B cell (primary cell): ENCODE data around the gene ZFYVE9. TPM values are rescaled to one million over a fixed set of nuclear protein-coding genes. Genes with fewer than 3 reads are reported as not detected.

Source experiments
- ATAC-seq: fragments of 200-7000 bp; cut with Tn5 transposase; one replicate; pipeline ENCODE4 v1.10.0; 2021; ENCODE audit warnings: low read depth, mild to moderate bottlenecking, moderate number of reproducible peaks, moderate library complexity
- CTCF ChIA-PET: fragments of 350-600 bp; sonication (Branson Sonifier 250); formaldehyde crosslinking; loops from one replicate; lab custom pipeline; 2021; ENCODE audit warnings: antibody characterized with exemption, inconsistent platforms; lab: Charles Lee
- POLR2A ChIA-PET: fragments of 350-600 bp; sonication (Branson Sonifier 250); formaldehyde crosslinking; loops from one replicate; lab custom pipeline; 2021; ENCODE audit warnings: antibody characterized with exemption; lab: Charles Lee
- DNase-seq: peaks from one replicate; pipeline ENCODE4 v3.0.0; 2013
- H2AFZ ChIP-seq: 2 replicates; pipeline ENCODE4 v1.6.1; 2012; ENCODE audit warnings: mild to moderate bottlenecking, low read depth, low read length; ENCODE audit not compliant: insufficient read depth, poor library complexity, severe bottlenecking
- H3K27ac ChIP-seq, 2 donors: 1 replicate in 1 of 2; 2 replicates in 1 of 2; pipeline ENCODE4 v1.5.1; 2012 to 2013; ENCODE audit warnings: low read length in 2 of 2, mild to moderate bottlenecking in 2 of 2, moderate library complexity in 1 of 2
- H3K27me3 ChIP-seq, 4 experiments: fragments of 200-600 bp in 1 of 4; sonication (generic) in 1 of 4; replicated peaks in 1 of 4; 1 replicate in 2 of 4; 2 replicates in 2 of 4; pipeline versions ENCODE4 v1.6.1 to v1.7.0; 2013 to 2016; ENCODE audit warnings: low read length in 3 of 4, mild to moderate bottlenecking in 2 of 4, mixed read lengths in 1 of 4, moderate library complexity in 1 of 4; ENCODE audit not compliant: insufficient read depth in 4 of 4, control insufficient read depth in 3 of 4; ENCODE audit errors: control extremely low read depth in 1 of 4
- H3K36me3 ChIP-seq, 2 experiments: replicated peaks in 1 of 2; 1 replicate in 1 of 2; 2 replicates in 1 of 2; pipeline versions ENCODE4 v1.6.1 to v1.7.1; 2013; ENCODE audit warnings: low read length in 1 of 2; ENCODE audit not compliant: insufficient read depth in 2 of 2, control insufficient read depth in 1 of 2; ENCODE audit errors: control extremely low read depth in 1 of 2, extremely low read depth in 1 of 2
- H3K4me1 ChIP-seq, 2 donors: fragments of 200-600 bp in 1 of 2; sonication (generic) in 1 of 2; 1 replicate in 1 of 2; 2 replicates in 1 of 2; pipeline versions ENCODE4 v1.5.1 to v1.6.1; 2013 to 2017; ENCODE audit warnings: low read length in 2 of 2; ENCODE audit not compliant: control insufficient read depth in 2 of 2, insufficient read depth in 2 of 2
- H3K4me2 ChIP-seq: replicated peaks from 2 replicates; pipeline ENCODE3; 2012; ENCODE audit warnings: mild to moderate bottlenecking, low read depth, low read length; ENCODE audit not compliant: poor library complexity, severe bottlenecking
- H3K4me3 ChIP-seq, 5 experiments: fragments of 200-600 bp in 1 of 5; sonication (generic) in 1 of 5; 1 replicate in 3 of 5; 2 replicates in 2 of 5; pipeline versions ENCODE4 v1.5.1 to v1.7.0; 2011 to 2016; ENCODE audit warnings: low read length in 4 of 5, mild to moderate bottlenecking in 4 of 5, low read depth in 2 of 5, control low read depth in 1 of 5, moderate library complexity in 1 of 5; ENCODE audit not compliant: insufficient read depth in 1 of 5; ENCODE audit errors: control extremely low read depth in 1 of 5, extremely low read depth in 1 of 5
- H3K79me2 ChIP-seq: fragments of 200-600 bp; sonication (generic); one replicate; pipeline ENCODE4 v1.6.0; 2016; ENCODE audit warnings: low read length; ENCODE audit not compliant: control insufficient read depth, insufficient read depth
- H3K9ac ChIP-seq: fragments of 200-600 bp; sonication (generic); 2 replicates; pipeline ENCODE4 v1.6.1; 2017; ENCODE audit warnings: mild to moderate bottlenecking, low read length, moderate library complexity
- H3K9me3 ChIP-seq, 3 donors: one replicate each; pipeline versions ENCODE4 v1.6.1 to v1.7.1; 2013; ENCODE audit warnings: low read length in 2 of 3; ENCODE audit not compliant: control insufficient read depth in 2 of 3, insufficient read depth in 1 of 3; ENCODE audit errors: control extremely low read depth in 1 of 3
- H4K20me1 ChIP-seq: 2 replicates; pipeline ENCODE4 v1.6.0; 2012; ENCODE audit warnings: mild to moderate bottlenecking, low read length; ENCODE audit not compliant: insufficient read depth, control insufficient read depth, poor library complexity, severe bottlenecking
- H3K27ac Mint-ChIP-seq: one replicate; pipeline ENCODE4 v1.8.0; 2021; ENCODE audit warnings: mixed read lengths
- H3K27me3 Mint-ChIP-seq: one replicate; pipeline ENCODE4 v1.8.0; 2021; ENCODE audit warnings: mixed read lengths
- H3K4me1 Mint-ChIP-seq: one replicate; pipeline ENCODE4 v1.8.0; 2021; ENCODE audit warnings: mixed read lengths
- H3K4me3 Mint-ChIP-seq: one replicate; pipeline ENCODE4 v1.8.0; 2021; ENCODE audit warnings: mixed read lengths
- H3K9me3 Mint-ChIP-seq: one replicate; pipeline ENCODE4 v1.8.0; 2022; ENCODE audit warnings: mixed read lengths; ENCODE audit not compliant: insufficient read depth
- EZH2 ChIP-seq: IDR thresholded peaks from 2 replicates; pipeline ENCODE4 v1.6.1; 2012; ENCODE audit warnings: borderline replicate concordance, low read depth, mild to moderate bottlenecking, moderate library complexity, low read length; ENCODE audit not compliant: insufficient read depth, poor library complexity, severe bottlenecking
- WGBS: methylation state at CpG from one replicate; pipeline ENCODE4 v1.1.5; 2013; ENCODE audit warnings: missing lambda C conversion rate; ENCODE audit not compliant: insufficient coverage; 5-methylcytosine and 5-hydroxymethylcytosine counted together
- intact Hi-C: fragments of 100-400 bp; cut with micrococcal nuclease; formaldehyde crosslinking; loops from one replicate; pipeline ENCODE4 v1.10.0; 2022
- polyA plus RNA-seq: library from polyadenylated mRNA; depleted of rRNA; stranded (reverse); fragments of >200 nt; gene quantifications from 2 replicates; pipeline ENCODE4 v1.2.3, GENCODE V29; 2012
- total RNA-seq, 2 donors: library from RNA; stranded (reverse); fragments of 120-200 nt in 1 of 2; gene quantifications; 1 replicate in 1 of 2; 2 replicates in 1 of 2; pipeline versions ENCODE4 v1.2.3 to v1.2.4, GENCODE V29; 2013 to 2022
- TF ChIP-seq, protein P1 (sequence below): fragments of 200-600 bp; IDR thresholded peaks from one replicate; pipeline ENCODE4 v1.8.0; 2022; ENCODE audit warnings: antibody characterized with exemption, mild to moderate bottlenecking

ZFYVE9 gene
- total and polyA plus RNA-seq, 2 donors (not counting 1 experiment from before 2014, with no cell fraction given), result 0.16 to 3.3 TPM

DNA sequence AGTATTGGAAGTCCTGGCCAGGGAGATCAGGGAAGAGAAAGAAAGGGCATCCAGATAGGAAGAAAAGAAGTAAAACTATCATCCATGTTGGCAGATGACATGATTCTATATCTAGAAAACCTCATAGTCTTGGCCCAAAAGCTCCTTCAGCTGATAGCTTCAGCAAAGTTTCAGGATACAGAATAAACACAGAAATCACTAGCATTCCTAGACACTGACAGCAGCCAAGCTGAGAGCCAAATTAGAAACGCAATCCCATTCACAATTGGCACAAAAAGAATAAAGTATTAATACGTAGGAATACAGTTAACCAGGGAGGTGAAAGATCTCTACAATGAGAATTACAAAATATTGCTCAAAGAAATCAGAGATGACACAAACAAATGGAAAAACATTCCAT is 44.6 kb downstream of the ZFYVE9 start:
- intact Hi-C loops, result no loop called here
- WGBS, result no CpG with 5 or more reads among the region's 2 CpGs

DNA sequence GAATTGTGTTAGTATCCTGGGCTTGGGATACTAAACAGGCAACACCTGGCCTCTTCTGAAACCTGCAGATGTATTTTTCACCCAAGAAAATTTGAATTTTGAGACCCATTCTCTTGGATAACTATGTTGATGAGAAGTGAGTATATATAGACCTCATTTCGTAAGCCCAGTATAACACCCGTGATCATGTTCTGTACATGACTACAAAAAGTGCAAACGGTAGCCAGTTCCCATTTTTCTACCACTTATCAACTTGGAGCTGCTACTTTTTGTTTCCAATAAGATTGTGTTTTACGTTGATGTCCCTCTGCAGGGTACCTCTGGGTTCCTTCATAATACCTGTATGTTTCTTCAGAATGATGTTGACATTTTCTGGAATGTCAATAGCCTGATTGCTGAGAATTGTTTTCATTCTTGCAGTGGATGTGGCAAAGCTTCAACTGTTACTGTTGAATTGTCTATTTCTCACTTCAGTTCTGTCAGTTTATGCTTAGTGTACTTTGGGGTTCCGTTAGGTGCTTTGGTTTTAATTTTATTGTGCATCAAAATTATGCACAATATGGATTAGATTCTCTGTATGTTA is 48.1 kb downstream of the ZFYVE9 start:
- H3K9ac ChIP-seq, result no peak overlapping the region
- H3K4me1 Mint-ChIP-seq, result no peaks in the 10 kb centered on the region
- no peak overlapping the region for H3K4me3 ChIP-seq
- no CpG with 5 or more reads among the region's 5 CpGs for WGBS
- ATAC-seq (no peak), DNase-seq (no peak)
- intact Hi-C loops, result no loop called here
- no peaks in the 10 kb centered on the region for H3K36me3 ChIP-seq
- H4K20me1 ChIP-seq, result no peaks in the 10 kb centered on the region
- H3K9me3 Mint-ChIP-seq, result no peaks in the 10 kb centered on the region
- H3K27ac Mint-ChIP-seq, result no peak overlapping the region
- H3K4me1 ChIP-seq, result no peaks in the 10 kb centered on the region
- H3K27me3 ChIP-seq, result peaks cover 0 to 6% (median 0%) of the 10 kb centered on the region in 4 experiments
- no peak overlapping the region for H2AFZ ChIP-seq
- peaks cover 26% of the 10 kb centered on the region for H3K27me3 Mint-ChIP-seq
- ChIA-PET POLR2A (no interaction called here), CTCF (no interaction called here)
- no peaks in the 10 kb centered on the region for H3K79me2 ChIP-seq
- no peaks in the 10 kb centered on the region for H3K9me3 ChIP-seq
- H3K27ac ChIP-seq, result no peak overlapping the region
- H3K4me3 Mint-ChIP-seq, result no peak overlapping the region
- no peak overlapping the region for H3K4me2 ChIP-seq
- TF ChIP-seq, protein P1, sequence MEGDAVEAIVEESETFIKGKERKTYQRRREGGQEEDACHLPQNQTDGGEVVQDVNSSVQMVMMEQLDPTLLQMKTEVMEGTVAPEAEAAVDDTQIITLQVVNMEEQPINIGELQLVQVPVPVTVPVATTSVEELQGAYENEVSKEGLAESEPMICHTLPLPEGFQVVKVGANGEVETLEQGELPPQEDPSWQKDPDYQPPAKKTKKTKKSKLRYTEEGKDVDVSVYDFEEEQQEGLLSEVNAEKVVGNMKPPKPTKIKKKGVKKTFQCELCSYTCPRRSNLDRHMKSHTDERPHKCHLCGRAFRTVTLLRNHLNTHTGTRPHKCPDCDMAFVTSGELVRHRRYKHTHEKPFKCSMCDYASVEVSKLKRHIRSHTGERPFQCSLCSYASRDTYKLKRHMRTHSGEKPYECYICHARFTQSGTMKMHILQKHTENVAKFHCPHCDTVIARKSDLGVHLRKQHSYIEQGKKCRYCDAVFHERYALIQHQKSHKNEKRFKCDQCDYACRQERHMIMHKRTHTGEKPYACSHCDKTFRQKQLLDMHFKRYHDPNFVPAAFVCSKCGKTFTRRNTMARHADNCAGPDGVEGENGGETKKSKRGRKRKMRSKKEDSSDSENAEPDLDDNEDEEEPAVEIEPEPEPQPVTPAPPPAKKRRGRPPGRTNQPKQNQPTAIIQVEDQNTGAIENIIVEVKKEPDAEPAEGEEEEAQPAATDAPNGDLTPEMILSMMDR, result no peak
- no peak for TF ChIP-seq EZH2

More for the DNA sequence above, 44.6 kb downstream of the ZFYVE9 start:
- POLR2A ChIA-PET, result no interaction called here
- no peak for TF ChIP-seq EZH2
- TF ChIP-seq, protein P1, result no peak
- DNase-seq, result no peak
- no peaks in the 10 kb centered on the region for H3K4me1 ChIP-seq
- H3K79me2 ChIP-seq, result no peaks in the 10 kb centered on the region
- Mint-ChIP-seq H3K27me3 (peaks cover 23% of the 10 kb centered on the region), H3K27ac (no peak overlapping the region), H3K9me3 (no peaks in the 10 kb centered on the region), H3K4me1 (no peaks in the 10 kb centered on the region), H3K4me3 (no peak overlapping the region)
- no peak for ATAC-seq
- no peak overlapping the region for H3K4me2 ChIP-seq
- no peak overlapping the region for H2AFZ ChIP-seq
- H3K9me3 ChIP-seq, result no peaks in the 10 kb centered on the region
- no peaks in the 10 kb centered on the region for H3K36me3 ChIP-seq
- H3K27me3 ChIP-seq, result no peaks in the 10 kb centered on the region
- H3K27ac ChIP-seq, result no peak overlapping the region
- no peaks in the 10 kb centered on the region for H4K20me1 ChIP-seq
- CTCF ChIA-PET, result no interaction called here
- no peak overlapping the region for H3K9ac ChIP-seq
- H3K4me3 ChIP-seq, result no peak overlapping the region
